Right lung (tissue), 5 donors: ENCODE results near the gene EFHB. TPM values are rescaled to one million over a fixed set of nuclear protein-coding genes. Genes with fewer than 3 reads are reported as not detected.
"Not testable (repeated sequence)": the region's sequence is repeated elsewhere in the genome, so short reads cannot be mapped to it uniquely, and the experiment has no call there.

ENCODE experiments used
- DNase-seq, 2 donors: peaks; one replicate each; pipeline ENCODE4 v3.0.0-alpha.2; 2013
- polyA plus RNA-seq, 5 donors: library from polyadenylated mRNA; unstranded; fragments of 120-200 nt; gene quantifications; one replicate each; pipeline versions ENCODE4 v1.2.1 to v1.2.3, GENCODE V29; 2013; ENCODE audit warnings: inconsistent platforms in 1 of 5, low replicate concordance in 1 of 5; ENCODE audit not compliant: insufficient read length in 5 of 5, insufficient read depth in 1 of 5

Gene EFHB
- polyA plus RNA-seq, 5 donors = 1.1 to 6.2 (median 3.6) TPM

GRCh38 chr3:19931180-19931692, 2.8 kb downstream of the EFHB start:
- no peak for DNase-seq

GRCh38 chr3:19920401-19921080, 13.5 kb downstream of the EFHB start:
- no peak for DNase-seq

- DNase-seq = no peak
These were observed 16.9 kb downstream of the EFHB start for GRCh38 chr3:19917167-19917566.

GRCh38 chr3:19911452-19911851, 22.6 kb downstream of the EFHB start:
- no peak for DNase-seq

- DNase-seq = no peak
These were observed 26.5 kb downstream of the EFHB start for GRCh38 chr3:19907523-19907922.

- DNase-seq = no peak
These were observed 30.4 kb downstream of the EFHB start for GRCh38 chr3:19903649-19904048.

- no peak for DNase-seq
These were observed 32.1 kb downstream of the EFHB start for GRCh38 chr3:19901918-19902317.

GRCh38 chr3:19901337-19901736, 32.7 kb downstream of the EFHB start:
- no peak for DNase-seq

GRCh38 chr3:19899833-19900232, 34.2 kb downstream of the EFHB start:
- not testable (repeated sequence) for DNase-seq

GRCh38 chr3:19899264-19899663, 34.8 kb downstream of the EFHB start:
- no peak for DNase-seq

GRCh38 chr3:19898721-19899120, 35.3 kb downstream of the EFHB start:
- DNase-seq = no peak

GRCh38 chr3:19891740-19892139, 42.3 kb downstream of the EFHB start:
- no peak for DNase-seq

- no peak for DNase-seq
These were observed 45.4 kb downstream of the EFHB start for GRCh38 chr3:19888428-19889152.

- DNase-seq = not testable (repeated sequence)
These were observed 46.9 kb downstream of the EFHB start for GRCh38 chr3:19887122-19887521.

GRCh38 chr3:19886404-19886803, 47.6 kb downstream of the EFHB start:
- no peak for DNase-seq

GRCh38 chr3:19885468-19885867, 48.5 kb downstream of the EFHB start:
- peak in 1 of 2 donors; percentile 18 for DNase-seq

GRCh38 chr3:19881852-19882251, 52.2 kb downstream of the EFHB start:
- no peak for DNase-seq

GRCh38 chr3:19881036-19881435, 53.0 kb downstream of the EFHB start:
- DNase-seq = no peak

- no peak for DNase-seq
These were observed 56.4 kb downstream of the EFHB start for GRCh38 chr3:19877656-19878055.

- DNase-seq = peak; percentile 36 to 66
These were observed 67.2 kb downstream of the EFHB start for GRCh38 chr3:19866751-19867347.

- DNase-seq = not testable (repeated sequence)
These were observed 78.7 kb downstream of the EFHB start for GRCh38 chr3:19855318-19855717.

- not testable (repeated sequence) for DNase-seq
These were observed 87.4 kb downstream of the EFHB start for GRCh38 chr3:19846609-19847008.
